Activated T-cell treated with anti-CD3 and anti-CD28 coated beads for 4 hours (primary cell): ENCODE data around the gene NAPA.

Experiments
- DNase-seq: peaks from one replicate; pipeline ENCODE4 v3.0.0-alpha.2; 2020

NAPA gene

GRCh38 chr19:47514869-47515588 lies at the start of gene NAPA:
NAPA (minus strand) TSS chr19:47515063; CDS start chr19:47514940, 123 bp downstream.
- DNase-seq, result peak; percentile 100

GRCh38 chr19:47564081-47564480 lies 49.2 kb upstream of the NAPA start:
- no peak for DNase-seq

DNA sequence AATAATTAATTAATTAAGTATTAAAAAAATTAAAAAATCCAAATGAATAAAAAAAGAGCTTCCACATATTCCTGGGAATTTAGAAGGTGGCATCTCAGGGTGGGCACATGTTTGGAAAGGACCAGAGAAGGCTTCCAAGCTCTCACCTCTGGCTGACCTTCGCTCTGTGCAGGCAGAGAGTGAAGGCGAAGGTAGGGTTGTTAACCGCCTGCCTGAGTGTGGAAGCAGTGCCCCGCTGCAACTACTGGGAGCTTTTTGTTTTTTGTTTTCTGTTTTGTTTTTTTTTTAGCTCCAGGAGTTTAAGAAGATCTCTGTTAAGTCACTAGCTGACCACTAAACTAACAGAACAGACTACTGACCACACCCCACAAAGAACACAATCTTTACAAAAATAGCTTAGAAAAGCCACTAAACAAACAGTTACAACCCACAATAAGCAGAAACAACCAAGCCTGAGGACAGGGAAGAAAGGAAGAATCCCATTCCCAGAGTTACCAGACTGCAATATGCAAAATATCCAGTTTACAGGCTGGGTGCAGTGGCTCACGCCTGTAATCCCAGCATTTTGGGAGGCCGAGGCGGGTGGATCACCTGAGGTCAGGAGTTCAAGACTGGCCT lies 46.7 kb upstream of the NAPA start:
- DNase-seq, result no peak

DNA sequence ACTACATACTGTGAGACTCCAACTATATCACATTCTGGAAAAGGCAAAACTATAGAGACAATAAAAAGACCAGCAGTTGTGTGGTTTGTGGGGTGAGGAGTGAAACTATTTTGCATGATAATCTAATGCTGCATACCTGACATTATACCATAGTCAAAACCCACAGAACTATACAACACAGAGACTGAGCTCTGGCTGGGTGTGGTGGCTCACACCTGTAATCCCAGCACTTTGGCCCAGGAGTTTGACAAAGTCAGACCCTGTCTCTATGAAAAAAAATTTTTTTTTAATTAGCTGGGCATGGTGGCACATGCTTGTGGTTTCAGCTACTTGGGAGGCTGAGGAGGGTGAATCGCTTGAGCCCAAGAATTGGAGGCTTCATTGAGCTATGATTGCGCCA lies 46.1 kb upstream of the NAPA start:
- no peak for DNase-seq

- no peak for DNase-seq
These were observed 35.3 kb upstream of the NAPA start for GRCh38 chr19:47550129-47550528.

DNA sequence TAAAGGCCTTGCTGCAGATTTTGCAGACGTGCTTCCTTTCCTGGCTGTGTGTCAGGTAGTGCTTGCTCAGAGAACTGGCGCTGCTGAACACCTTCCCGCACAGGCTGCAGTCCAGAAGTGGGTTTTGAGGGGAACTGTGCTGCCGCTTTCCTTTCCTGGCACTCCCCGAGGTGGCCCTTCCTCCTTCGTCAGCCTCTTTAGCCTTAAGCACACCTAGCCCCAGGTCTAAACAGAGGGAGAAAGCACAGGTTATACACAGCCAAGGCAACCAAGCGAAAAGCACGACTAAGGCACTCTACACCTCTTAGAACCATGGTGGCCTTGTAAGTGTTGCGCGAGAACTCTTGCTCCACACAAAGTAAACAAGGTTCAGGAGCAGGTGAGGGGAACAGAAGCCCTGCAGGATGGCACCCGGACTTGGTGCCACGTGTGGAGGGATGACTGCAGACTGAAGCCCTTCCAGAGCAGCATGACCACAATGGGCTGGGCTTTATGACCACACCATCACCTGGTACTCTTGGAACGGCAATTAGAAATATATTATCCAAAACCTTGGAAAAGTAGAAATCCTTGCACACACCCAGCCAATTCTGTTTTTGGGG lies 34.5 kb upstream of the NAPA start:
- DNase-seq, result no peak

DNA sequence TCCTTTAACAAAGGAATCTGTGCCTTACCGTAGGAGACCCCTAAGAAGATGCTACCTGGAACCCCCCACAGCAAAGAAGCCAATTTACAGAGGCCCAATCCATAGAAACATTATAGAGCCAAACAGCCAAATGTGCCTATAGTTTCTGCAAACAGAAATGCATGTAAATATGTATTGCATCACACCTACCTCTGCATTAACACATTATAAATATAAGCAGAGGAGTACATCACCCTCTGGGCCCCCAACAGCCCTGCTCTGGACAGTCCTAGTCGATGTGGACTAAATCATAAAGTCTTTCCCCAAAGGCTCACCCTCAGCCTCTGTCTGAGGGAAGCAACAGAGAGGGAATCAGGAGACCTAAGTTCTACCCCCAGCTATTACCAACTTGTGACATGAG lies 32.3 kb upstream of the NAPA start:
- no peak for DNase-seq

DNA sequence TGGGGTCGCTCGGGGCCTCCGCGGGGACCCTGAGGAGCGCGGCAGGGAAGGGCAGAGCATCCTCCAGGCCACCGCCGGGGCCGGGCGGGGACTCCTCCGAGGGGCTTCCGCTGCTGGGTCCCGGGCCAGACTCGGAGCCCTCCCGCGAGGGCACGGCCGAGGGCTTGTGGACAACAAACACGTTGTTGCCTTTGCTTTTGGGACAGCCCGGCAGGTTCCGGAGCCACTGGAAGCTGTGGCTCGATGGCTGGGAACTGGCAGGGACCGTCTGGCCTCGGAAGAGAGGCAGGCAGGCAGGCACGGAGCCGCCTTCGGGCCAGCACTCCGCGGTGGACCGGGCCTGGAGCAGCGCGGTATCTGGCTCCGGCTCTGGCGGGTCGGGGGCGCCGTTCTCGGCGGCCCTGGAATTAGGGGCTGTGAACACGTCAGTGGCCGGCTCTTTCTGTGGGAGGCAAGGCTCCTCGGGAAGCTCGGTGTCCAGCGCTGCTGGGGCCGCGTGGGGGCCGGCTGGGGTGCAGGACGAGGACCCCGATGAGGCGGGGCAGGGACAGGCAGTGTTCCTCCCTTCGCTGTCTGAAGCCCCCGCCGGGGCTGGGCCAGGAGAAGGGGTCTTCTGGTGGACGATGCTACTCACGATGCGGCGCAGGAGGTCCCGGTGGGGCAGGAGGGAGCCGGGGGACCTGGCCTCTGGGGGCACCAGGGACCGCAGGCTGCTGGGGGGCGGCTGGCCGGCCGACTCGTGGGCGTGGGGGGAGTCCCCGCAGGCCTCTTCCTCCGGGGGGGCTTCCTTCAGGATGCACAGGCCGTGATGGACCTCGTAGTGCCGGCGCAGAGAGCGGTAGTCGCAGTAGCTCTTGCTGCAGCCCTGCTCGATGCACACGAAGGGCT lies 30.4 kb upstream of the NAPA start:
- no peak for DNase-seq

DNA sequence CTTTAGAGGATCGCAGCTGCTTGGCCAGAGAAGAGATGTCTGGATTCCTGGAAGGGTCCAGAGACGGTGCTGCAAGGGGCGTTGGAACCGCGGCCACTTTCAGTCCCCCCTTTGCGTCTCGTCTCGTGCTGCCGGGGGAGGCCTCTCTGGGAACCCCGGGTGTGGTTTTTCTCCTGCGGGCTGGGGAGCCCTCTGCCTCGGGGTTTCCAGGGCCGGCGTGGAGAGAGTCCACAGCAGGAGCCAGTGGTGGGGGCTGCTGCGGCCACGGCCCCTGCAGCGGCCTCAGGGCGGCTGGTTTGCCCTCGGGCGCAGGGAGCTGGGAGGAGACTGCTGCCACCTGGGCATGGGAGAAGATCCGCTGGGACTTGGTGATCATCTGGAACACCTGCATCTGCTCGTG lies 29.6 kb upstream of the NAPA start:
- DNase-seq, result no peak

GRCh38 chr19:47544075-47544474 lies 29.2 kb upstream of the NAPA start:
- DNase-seq, result no peak

GRCh38 chr19:47542030-47542475 lies 27.2 kb upstream of the NAPA start:
- no peak for DNase-seq

- DNase-seq, result no peak
These were observed 26.7 kb upstream of the NAPA start for GRCh38 chr19:47541518-47541917.

- no peak for DNase-seq
These were observed 25.9 kb upstream of the NAPA start for GRCh38 chr19:47540748-47541147.

DNA sequence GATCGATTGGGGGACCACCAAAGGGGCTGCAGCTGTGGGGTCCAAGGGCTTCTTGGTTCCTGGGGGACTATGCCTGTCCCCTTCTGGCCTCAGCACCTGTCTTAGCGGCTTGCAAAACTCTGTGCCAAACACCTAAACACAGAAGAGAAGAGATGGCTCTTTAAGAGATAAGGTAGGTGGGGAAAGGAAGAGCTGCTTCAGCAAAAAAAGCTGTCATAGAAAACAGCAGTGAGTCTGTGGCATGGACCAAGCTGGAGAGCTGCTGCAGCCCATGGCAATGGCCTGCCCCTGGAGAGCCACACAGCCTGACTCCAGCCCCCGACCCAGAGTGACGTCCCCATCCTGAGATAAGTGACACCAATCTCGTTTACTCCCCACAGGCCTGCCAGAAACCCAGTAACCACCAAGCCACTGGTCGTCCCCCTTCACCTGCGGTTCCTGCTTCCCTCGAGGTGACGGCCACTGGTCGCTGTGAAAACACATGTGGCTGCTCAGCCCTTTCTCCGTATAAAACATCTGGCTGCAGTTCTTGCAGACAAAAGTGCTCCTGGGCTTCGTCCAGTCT lies 25.0 kb upstream of the NAPA start:
- DNase-seq, result no peak

DNA sequence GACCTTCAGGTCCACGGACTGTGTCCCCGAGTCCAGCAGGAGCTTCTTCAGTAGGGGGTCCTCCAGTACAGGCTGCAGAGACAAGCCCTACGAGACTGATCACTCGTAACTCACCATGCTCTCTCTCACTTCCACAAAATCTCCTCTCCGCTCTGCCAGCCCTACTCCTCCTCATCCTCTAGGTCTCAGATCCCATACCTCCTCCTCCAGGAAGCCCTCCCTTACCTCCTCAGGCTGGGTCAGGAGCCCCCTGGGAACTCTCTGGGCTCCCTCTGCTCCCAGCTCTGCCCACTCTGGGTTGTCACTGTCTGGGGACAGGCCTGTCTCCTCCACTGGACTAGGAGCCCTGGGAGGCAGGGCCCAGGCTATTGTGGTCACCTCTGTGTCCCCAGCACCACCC lies 23.9 kb upstream of the NAPA start:
- no peak for DNase-seq

DNA sequence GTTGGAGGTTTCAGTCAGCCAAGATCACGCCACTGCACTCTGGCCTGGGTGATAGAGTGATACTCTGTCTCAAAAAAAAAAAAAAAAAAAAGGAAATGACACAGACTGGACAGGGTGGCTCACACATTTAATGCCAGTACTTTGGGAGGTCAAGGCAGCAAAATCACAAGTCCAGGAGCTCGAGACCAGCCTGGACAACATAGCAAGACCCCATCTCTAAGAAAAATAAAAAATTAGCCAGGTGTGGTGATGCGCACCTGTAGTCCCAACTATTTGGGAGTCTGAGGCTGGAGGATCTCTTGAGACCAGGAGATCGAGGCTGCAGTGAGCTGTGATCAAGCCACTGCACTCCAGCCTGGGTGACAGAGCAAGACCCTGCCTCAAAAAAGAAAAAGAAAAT lies 22.6 kb upstream of the NAPA start:
- no peak for DNase-seq

DNA sequence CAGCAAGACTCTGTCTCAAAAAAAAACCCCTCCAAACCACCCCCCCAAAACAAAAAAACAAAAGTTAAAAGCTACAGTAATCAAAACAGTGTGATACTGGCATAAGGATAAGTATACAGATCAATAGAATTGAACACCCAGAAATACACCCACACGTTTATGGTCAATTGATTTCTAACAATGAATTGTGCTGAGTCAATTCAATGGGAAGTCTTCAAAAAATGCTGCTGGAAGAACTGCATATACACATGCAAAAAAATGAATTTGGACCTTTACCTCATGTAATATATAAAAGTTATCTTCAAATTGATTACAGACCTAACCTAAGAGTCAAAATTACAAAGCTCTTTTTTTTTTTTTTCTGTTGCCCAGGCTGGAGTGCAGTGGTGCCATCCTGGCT lies 19.8 kb upstream of the NAPA start:
- no peak for DNase-seq

DNA sequence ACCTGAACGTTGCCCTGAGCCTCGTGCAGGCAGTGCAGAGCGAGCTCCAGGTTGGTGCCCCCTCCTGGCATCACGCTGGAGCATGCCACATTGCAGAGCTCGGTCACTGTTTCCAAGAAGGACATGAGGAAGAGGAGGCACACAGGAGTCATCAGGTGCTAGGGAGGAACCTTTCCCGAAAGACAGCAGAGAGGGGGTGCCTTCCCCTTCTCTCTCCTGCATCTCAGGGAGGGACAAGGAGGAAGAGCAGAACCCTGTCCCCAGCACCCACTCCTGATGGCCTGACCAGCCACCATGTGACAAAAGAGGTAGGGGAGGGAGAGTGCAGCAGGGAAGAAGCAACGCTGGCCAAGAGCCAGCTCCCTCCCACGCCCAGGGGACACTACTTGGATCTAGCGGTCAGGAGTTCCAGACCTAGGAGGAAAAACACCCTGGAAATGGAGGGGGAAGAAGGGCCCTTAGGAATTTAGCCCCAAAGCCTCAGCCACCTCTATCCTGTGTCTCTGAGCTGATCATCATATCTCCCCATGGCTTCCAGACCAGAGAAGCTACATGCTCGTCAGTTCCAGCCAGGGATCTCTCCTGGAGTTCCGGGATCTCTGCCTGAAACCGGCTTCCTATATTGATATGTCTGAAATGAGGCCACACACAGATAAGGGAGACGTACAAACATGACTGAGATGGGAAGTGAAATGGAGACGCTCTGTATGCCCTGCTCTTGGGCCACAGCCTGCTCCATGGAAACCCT lies 17.0 kb upstream of the NAPA start:
- no peak for DNase-seq

GRCh38 chr19:47529018-47529742 lies 14.3 kb upstream of the NAPA start:
- no peak for DNase-seq

DNA sequence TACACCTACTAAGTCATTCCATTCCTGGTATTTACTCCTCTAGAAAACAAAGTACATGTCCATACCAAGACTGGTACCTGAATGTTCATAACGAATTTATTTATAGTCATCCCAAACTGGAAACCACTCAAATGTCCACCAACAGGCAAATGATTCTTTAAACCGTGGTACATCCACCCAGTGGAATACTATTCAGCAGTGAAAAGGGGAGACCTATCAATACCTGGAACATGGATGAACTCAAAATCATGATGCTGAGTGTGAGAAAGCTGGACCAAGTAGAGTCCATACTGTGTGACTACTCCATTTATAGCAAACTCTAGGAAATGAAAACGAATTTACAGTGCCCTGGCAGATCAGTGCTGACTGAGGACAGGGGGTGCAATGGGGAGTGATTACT lies 11.9 kb upstream of the NAPA start:
- no peak for DNase-seq

DNA sequence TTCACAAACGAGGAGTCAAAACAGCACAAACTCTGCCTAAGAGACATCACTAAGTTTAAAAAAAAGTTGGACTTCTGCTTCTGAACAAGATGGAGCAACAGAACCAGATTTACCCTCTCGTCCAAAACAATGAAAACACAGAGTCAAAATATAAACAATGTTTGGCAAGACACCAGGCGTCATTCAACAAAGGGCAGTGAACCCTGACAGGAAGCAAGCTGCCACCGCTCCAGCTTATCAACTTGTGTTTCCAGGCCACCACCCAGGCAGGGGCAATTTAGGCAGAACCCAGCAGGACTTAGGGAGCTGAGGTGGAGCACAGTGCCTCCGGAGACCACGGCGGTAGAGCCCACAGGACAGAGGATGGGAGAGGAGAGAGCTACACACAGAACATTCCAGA lies 8.6 kb upstream of the NAPA start:
- DNase-seq, result no peak
